HG03175 (cell line): Measurements from ENCODE around the gene ZFAND4.
"Not testable (repeated sequence)": the region's sequence is repeated elsewhere in the genome, so short reads cannot be mapped to it uniquely, and the experiment has no call there.

Experiments
- ATAC-seq: cut with Tn5 transposase; IDR thresholded peaks from one replicate; pipeline ENCODE4 v1.9.1; 2021; ENCODE audit warnings: mild to moderate bottlenecking, moderate library complexity; ENCODE audit not compliant: unreplicated experiment

ZFAND4 gene

DNA sequence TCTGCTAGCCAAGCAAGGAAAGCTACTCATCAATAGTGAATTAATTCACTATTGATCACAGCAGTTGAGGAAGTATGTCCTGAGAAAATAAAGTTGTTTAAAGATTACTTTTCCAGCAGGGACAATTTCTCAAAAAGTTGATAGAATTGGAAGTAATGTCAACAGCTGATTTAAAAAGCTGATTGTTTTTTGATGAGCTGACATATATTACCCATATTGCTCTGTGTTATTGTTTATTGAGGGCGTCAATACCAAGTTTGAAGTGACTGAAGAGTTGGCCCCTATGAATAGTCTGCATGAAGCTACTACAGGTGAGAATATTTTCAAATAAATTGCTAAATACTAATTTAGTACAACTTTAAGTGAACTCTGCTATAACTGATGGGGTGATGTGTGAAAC is 28.0 kb downstream of the ZFAND4 start:
- no peak for ATAC-seq

DNA sequence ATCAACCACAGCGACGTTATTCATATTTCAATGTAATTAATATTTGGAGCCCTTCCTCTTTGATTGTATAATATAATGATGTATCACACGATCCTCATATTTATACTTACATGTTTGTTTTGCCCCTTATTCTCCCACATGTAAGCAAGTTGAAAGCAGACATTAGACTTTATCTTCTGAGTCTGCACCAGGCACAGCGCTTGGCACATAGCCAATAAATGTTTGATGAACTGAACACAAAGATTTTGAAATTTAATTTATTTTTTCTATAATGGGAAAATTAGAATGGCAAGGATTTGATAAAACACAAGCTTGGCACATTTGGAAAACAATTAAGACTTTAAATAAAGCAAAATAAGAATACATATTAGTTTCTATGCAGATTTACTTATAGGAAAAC is 31.6 kb downstream of the ZFAND4 start:
- ATAC-seq = no peak

DNA sequence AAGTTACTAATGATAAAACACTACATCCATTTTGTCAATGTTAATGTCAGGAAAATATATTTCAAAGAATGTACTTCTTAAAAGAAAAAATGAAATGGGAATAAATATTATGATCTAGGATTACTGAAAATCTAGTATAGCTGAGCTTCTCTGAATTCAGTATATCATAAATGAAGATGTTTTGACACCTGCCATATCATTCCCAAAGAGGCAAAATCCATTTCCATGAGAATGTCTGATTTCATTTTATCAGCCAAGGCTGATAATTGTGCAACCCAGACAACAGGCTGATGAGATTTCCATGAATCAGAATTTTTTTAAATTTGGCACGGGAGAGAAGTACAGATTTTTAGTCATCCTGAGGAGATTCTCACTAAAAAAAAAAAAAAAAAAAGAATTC is 32.5 kb downstream of the ZFAND4 start:
- ATAC-seq = no peak

DNA sequence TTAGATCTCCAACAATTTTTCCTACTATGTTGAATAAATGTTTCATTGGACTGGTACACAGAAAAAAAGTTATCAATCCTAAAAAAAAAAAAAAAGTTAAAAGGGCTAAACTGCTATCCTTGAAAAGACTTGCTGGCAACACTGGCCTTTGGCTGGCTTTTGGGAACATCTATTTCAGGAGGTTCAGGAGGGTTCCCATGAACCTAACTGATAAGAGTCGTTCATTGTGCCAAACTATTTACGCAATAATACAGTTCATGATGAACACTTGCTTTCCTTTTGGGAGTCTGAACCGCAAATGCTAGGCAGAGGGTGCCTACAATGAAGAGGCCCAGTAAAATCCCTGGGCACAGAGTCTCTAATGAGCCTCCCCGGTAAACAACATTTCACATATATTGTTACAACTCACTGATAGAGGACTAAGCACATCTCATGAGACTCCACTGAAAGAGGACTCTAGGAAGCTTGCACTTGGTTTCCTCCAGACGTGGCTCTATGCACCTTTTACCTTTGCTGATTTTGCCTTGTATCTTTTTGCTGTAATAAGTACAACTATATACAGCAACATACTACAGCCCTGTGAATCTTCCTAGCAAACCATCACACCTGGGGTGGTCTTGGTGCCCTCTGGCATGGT is 45.0 kb downstream of the ZFAND4 start:
- ATAC-seq = no peak

DNA sequence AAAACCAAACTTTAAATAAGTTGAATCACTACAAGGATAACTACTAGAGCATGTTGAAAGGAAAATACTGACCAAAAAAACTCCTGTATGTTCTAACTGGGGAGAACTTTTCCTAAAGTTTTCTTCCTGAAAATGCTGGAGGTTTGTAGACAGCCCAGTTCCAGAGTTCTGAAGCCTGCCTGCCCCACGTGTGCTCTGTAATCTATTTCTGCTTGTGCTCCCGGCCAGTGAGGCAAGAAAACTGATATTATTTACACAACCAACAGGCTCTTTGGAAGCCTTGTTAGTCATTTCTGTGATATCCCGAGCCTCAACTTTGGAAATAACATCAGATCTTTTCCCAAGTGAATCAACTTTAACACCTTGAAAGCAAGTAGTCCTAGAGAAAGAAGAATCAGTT is 46.7 kb downstream of the ZFAND4 start:
- no peak for ATAC-seq

DNA sequence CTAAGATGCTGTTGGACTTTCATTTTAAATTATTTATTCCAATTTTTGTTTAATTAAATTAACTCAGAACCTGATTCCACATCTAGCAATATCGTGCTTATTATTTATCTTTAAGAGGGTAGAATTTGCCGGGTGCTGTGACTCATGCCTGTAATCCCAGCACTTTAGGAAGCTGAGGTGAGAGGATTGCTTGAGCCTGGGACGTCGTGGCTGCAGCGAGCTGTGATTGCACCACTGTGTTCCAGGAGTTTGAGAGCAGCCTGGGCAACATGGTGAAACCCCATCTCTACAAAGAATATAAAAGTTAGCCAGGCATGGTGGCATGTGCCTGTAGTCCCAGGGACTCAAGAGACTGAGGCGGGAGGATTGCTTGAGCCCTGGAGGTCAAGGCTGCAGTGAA is 47.8 kb downstream of the ZFAND4 start:
- ATAC-seq = no peak

DNA sequence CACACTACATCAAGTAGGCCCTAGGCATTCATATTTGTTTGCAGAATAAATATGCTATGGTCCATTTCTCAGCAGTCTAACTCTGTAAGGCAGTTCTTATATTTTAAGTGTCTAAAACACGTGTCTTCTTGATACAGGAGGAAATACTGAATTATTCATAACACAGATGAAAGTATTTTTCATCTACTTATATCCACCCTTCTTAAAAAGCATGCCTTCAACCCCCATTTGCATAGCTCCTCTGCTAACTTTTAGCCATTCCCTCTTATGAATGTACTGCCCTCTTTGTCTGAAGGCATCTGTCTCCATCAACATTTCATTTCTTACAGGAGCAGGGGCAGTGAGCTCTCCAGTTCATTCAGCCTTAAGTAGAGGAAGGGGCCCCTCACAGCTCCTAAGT is 57.7 kb downstream of the ZFAND4 start:
- no peak for ATAC-seq

DNA sequence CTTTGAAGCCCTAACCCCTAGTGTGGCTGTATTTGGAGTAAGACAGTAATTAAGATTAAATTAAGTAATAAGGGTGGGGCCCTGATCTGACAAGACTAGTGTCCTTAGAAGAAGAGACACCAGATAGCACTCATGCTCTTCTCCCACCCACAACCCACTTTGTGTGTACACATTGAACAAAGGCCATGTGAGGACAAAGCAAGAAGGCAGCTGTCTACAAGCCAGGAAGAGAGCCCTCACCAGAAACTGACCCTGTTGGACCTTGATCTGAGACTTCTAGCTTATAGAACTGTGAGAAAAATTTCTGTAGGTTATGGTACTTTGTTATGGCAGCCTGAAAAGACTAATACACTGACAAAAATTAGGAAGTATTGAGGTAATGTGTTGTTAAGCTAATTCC is 59.8 kb downstream of the ZFAND4 start:
- ATAC-seq = no peak

DNA sequence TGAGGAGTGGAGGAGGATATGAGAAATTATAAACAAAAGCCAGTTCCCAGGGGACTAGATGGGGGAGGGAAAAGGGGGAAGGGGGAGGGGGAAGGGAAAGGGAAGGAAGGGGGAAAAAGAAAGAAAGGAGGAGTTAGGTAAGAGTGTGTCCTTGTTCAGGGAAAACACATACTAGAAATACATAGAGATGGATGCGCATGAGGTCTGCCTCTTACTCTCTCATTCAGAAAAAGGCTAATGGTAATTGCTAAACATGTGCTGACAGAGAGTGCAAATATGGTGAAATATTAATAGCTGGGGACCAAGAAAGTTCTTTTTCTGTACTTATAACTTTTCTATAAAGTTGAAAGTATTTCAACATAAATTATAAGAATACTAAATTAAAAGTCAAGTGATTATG is 64.5 kb downstream of the ZFAND4 start:
- no peak for ATAC-seq

DNA sequence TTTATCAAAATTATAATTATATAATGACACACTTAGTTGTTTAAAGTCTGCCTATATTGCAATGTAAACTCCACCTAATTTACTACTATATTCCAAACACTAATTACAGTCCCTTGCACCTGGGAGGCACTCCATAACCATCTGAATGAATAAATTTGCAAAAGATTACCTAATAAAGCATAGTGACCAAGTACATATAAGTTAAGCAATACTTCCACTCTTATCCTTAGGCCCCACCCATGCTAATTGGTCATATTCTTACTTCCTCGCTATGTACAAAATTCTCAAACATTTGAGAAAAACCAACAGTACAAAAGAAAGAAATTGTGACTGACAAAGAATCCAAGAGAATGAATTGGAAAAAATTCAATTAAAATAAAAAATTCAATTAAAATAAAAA is 65.3 kb downstream of the ZFAND4 start:
- no peak for ATAC-seq

DNA sequence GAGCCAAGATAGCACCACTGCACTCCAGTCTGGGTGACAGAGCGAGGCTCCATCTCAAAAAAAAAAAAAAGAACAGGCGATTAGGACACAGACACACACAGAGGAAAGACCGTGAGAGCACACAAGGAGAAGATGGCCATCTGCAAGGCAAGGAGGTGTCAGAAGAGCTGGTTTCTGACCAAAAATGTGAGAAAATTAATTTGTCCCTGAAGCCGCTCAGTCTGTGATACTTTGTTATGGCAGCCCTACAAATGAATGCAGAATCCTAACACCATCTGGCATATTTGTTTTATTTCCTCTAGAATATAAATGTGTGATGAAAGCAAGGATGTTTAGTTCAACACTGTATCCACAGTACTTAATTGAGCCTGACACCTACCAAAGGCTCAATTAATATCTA is 69.7 kb downstream of the ZFAND4 start:
- no peak for ATAC-seq

DNA sequence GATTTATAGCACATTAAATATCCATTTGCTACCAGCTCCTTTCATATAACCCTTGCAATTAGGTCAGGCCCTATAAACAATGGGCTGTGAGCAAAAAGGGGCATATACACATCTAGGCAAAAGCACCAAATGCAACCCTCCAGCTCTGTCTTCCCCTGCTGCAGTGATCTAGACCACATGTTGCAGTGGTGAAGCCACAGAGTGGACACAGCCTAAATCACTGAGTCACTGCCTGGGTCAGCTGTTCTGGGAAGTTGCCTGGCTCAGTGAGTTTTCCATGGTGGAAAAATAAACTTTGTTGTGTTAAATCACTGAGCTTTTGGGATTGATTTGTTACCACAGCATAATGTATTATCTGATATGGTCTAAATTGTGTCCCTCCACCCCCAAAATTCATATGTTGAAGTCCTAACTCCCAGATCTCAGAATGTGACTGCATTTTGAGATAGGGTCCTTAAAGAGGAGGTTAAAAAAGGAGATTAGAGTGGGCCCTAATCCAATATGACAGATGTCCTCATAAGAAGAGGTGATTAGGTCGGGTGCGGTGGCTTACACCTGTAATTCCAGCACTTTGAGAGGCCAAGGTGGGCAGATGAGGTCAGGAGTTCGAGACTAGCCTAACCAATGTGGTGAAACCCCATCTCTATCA is 70.4 kb downstream of the ZFAND4 start:
- ATAC-seq = no peak

DNA sequence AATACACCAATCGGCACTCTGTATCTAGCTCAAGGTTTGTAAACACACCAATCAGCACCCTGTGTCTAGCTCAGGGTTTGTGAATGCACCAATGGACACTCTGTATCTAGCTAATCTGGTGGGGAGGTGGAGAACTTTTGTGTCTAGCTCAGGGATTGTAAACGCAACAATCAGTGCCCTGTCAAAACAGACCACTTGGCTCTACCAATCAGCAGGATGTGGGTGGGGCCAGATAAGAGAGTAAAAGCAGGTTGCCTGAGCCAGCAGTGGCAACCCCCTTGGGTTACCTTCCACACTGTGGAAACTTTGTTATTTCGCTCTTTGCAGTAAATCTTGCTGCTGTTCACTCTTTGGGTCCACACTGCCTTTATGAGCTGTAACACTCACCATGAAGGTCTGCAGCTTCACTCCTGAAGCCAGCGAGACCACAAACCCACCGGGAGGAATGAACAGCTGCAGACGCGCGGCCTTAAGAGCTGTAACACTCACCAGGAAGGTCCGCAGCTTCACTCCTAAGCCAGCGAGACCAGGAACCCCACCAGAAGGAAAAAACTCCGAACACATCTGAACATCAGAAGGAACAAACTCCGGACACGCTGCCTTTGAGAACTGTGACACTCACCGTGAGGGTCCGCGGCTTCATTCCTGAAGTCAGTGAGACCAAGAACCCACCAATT is 71.2 kb downstream of the ZFAND4 start:
- not testable (repeated sequence) for ATAC-seq

DNA sequence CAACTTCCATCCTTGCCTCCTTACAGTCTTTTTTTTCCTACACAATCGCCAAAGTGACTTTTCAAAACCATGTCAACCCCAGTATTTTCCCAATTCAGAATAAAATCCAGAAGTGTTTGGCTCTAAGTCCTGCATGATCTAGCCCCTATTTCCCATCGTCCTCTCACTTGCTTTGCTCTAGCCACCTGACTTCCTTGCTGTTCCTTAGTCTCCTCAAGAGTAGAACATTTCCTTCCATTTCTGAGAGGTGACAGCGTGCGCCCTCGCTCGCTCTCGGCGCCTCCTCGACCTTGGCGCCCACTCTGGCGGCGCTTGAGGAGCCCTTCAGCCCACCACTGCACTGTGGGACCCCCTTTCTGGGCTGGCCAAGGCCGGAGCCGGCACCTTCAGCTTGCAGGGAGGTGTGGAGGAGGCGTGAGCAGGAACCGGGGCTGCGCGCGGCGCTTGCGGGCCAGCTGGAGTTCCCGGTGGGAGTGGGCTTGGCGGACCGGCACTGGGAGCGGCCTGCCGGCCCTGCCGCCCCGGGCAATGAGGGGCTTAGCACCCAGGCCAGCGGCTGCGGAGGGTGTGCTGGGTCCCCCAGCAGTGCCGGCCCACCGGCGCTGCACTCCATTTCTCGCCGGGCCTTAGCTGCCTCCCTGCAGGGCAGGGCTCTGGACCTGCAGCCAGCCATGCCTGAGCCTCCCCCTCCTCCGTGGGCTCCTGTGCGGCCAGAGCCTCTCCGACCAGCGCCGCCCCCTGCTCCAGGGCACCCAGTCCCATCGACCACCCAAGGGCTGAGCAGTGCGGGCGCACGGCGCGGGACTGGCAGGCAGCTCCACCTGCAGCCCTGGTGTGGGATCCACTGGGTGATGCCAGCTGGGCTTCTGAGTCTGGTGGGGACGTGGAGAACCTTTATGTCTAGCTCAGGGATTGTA is 72.0 kb downstream of the ZFAND4 start:
- not testable (repeated sequence) for ATAC-seq

DNA sequence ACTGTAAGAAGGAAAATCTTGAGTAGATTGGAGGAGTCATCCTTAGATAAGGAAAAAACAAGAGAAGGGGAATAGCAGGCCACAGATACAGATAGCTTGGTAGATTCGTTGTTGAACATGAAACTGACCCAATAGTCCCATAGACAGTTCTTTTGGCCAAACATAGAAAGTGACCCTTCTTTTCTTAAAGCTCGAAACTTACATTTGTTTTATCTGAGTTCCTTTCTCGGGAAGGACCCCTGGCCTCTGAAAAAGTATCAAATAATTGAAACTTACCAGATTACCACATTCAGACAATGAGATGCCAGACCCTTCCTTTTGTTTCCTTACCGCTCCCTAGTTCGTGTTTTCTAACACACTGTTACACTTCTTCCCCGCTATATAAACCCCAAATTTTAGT is 72.9 kb downstream of the ZFAND4 start:
- ATAC-seq = no peak

DNA sequence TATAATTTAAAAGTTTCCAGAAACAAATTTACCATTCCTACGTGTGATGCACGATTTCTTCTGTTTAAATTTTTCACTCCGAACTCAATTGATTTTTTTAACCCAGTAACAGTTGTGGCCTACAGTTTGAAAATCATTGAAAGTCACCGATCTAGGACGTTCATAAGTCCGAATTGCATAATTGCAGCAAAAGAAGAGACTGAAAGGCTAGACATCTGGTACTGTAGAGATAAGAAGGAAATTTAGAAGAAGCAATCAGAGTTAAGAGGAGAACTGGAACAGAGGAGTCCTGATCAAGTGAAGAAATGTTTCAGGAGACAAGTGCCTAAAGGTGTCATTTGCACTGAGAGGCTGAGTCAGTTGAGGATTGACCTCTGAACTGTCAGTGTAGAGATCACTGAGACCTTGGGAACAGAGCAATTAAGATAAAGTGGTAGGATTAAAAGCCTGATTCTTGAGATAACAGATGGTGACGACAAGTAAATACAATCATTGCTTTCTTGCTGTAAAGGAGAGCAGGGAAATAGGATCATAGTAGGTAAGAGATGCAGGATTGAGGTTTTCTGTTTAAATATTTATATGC is 73.5 kb downstream of the ZFAND4 start:
- ATAC-seq = no peak

DNA sequence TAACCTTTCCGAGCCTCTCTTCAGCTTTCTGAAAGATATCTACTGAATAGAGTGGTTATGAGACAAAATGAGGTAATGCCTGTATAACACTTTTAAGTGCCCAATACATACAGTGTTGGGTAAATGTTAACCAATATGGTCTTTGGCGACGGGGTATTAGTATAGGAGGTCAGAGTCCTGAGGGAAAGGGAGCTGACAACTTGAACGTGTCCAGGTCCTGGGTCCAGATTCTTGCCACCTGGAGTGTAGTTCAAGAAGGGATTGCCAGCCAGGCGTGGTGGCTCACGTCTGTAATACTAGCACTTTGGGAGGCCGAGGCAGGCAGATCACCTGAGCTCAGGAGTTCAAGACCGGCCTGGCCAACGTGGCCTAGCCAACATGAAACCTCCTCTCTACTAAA is 76.0 kb downstream of the ZFAND4 start:
- ATAC-seq = no peak

DNA sequence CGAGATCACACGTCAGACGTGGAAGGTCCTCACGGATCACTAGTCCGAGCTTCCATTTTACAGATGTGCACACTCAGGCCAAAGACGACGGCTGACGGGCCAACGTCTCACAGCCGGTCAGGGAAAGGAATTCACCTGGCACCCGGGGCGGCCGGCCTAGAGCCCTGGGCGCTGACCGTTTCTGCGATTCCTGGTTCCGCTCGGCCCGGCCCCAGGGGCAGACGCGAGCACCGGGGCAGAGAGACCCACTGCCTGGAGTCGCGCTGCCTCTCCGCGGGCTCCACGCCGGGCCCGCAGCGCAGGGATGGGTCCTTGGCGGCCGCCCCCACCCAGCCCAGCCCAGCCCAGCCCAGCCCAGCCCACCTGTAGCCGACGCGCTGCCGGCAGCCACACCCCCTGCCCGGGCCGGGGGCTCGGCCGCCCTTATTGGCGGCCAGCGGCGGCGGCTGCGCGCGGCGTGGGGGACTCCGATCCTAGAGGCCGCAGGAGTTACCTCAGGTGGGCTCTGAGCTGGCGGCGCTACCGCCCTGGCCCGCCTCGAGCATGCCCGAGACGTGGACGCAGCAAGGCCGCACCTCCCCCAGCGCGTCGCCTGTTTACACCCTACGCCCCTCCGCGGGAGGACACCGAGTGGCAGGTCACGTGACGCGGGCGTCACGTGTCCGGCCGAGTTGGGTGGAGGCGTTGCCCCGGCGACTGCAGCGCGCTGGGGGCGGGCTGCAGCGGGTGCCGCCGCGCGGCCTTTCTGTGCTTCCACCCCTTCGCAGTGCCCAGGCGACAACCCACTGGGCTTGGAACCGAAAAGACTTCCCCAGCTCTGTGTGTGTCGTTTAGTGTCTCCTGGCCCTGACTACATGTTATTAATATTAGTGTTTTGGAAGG is 78.1 kb downstream of the ZFAND4 start:
- peak; percentile 97 for ATAC-seq

DNA sequence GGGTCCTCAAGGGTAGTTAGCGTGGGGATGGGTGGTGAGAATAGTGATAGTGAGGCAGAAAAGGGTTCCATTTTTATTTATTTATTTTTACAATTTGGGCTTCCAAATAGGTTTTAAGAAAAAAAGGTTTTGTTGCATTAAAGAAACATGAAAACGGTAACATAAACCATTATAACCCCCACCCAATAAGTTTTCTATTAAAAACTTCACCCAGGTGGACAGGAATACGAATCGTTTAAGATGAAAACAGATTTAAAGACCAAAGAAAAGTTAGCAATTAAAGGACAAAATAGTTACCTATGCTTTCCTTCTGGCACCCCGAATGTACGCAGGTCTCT is 78.7 kb downstream of the ZFAND4 start:
- no peak for ATAC-seq

DNA sequence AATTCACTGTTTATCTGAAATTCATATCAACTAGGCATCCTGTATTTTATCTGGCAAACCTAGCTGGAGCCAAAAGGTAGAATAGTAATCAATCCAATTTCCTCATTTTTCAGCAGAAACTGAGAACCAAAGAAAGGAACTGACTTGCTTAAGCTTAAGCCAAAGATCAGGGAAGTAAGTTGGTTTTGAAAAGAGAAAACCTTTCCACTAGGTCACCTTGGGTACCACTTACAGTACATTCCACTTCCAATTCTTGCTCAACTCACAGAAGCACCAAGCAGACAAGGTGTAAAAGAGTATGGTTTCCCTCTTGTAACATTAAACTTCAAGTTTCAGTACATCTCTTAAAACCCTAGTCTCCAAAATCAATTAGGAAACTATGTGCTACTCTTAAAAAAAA is 79.6 kb downstream of the ZFAND4 start:
- ATAC-seq = no peak
